Cardiac muscle cell (in vitro differentiated cells and primary cell): ENCODE data around the gene NDUFA8. TPM values are rescaled to one million over a fixed set of nuclear protein-coding genes. Genes with fewer than 3 reads are reported as not detected.

Source experiments
- DNase-seq, 2 donors: peaks; one replicate each; pipeline versions ENCODE4 v3.0.0 to v3.0.0-alpha.2; 2010 to 2017; ENCODE audit warnings: low read depth in 1 of 2, low spot score in 1 of 2
- H3K27ac ChIP-seq: fragments of 200-600 bp; sonication (generic); 2 replicates; pipeline ENCODE4 v1.5.1; 2016
- H3K27me3 ChIP-seq: fragments of 200-600 bp; sonication (generic); 2 replicates; pipeline ENCODE4 v1.6.0; 2016; ENCODE audit warnings: control low read depth
- H3K36me3 ChIP-seq: fragments of 200-600 bp; sonication (generic); 2 replicates; pipeline ENCODE4 v1.5.1; 2016; ENCODE audit warnings: control low read depth
- H3K4me1 ChIP-seq: fragments of 200-600 bp; sonication (generic); 2 replicates; pipeline ENCODE4 v1.8.1; 2017; ENCODE audit warnings: low read depth, mild to moderate bottlenecking, mixed run types
- H3K4me3 ChIP-seq: fragments of 200-600 bp; sonication (generic); 2 replicates; pipeline ENCODE4 v1.5.1; 2016; ENCODE audit warnings: mild to moderate bottlenecking
- H3K9me3 ChIP-seq: fragments of 200-600 bp; sonication (generic); 2 replicates; pipeline ENCODE4 v1.5.1; 2017; ENCODE audit warnings: low read depth, mild to moderate bottlenecking, control low read depth
- CTCF ChIP-seq: IDR thresholded peaks from 2 replicates; pipeline ENCODE4 v1.5.1; 2012; ENCODE audit warnings: low read depth, mild to moderate bottlenecking, low read length
- polyA plus RNA-seq: library from polyadenylated mRNA; unstranded; fragments of >200 nt; fragmentation: Nextera tagmentation; extraction: Ambion mirVana; gene quantifications from 2 replicates; pipeline ENCODE4 v1.2.1, GENCODE V29; 2016
- total RNA-seq: library from RNA; depleted of rRNA; stranded (reverse); fragments of >200 nt; gene quantifications from 2 replicates; pipeline ENCODE4 v1.2.3, GENCODE V29; 2016

NDUFA8 gene
- total and polyA plus RNA-seq, 2 experiments from 2014 or later: 86.9 to 336 TPM

- DNase-seq: no peak
- TF ChIP-seq CTCF: no peak
- Histone ChIP-seq H3K4me3 (no peak overlapping the region), H3K4me1 (no peaks in the 10 kb centered on the region), H3K36me3 (no peaks in the 10 kb centered on the region), H3K27ac (no peak overlapping the region), H3K27me3 (peaks cover 10% of the 10 kb centered on the region), H3K9me3 (no peaks in the 10 kb centered on the region)
Measured at GRCh38 chr9:122204055-122204454, 44.5 kb upstream of the NDUFA8 start.

- Histone ChIP-seq H3K36me3 (no peaks in the 10 kb centered on the region), H3K4me1 (no peaks in the 10 kb centered on the region), H3K9me3 (no peaks in the 10 kb centered on the region), H3K4me3 (no peak overlapping the region), H3K27me3 (peaks cover 5% of the 10 kb centered on the region), H3K27ac (no peak overlapping the region)
- no peak for DNase-seq
- TF ChIP-seq CTCF: no peak
Measured at GRCh38 chr9:122202111-122202510, 42.5 kb upstream of the NDUFA8 start.

- no peak for DNase-seq
- no peaks in the 10 kb centered on the region for H3K4me1 ChIP-seq
- no peak overlapping the region for H3K4me3 ChIP-seq
- H3K9me3 ChIP-seq: no peaks in the 10 kb centered on the region
- no peak overlapping the region for H3K27ac ChIP-seq
- H3K36me3 ChIP-seq: no peaks in the 10 kb centered on the region
- TF ChIP-seq CTCF: no peak
- peaks cover under 1% of the 10 kb centered on the region for H3K27me3 ChIP-seq
Measured at GRCh38 chr9:122201641-122202040, 42.1 kb upstream of the NDUFA8 start.

- H3K4me3 ChIP-seq: no peak overlapping the region
- H3K27ac ChIP-seq: no peak overlapping the region
- H3K27me3 ChIP-seq: no peaks in the 10 kb centered on the region
- no peaks in the 10 kb centered on the region for H3K4me1 ChIP-seq
- H3K36me3 ChIP-seq: no peaks in the 10 kb centered on the region
- peak in 1 of 2 donors; percentile 59 for DNase-seq
- TF ChIP-seq CTCF: no peak
- no peaks in the 10 kb centered on the region for H3K9me3 ChIP-seq
Measured at GRCh38 chr9:122200960-122201595, 41.5 kb upstream of the NDUFA8 start.

- Histone ChIP-seq H3K36me3 (no peaks in the 10 kb centered on the region), H3K27ac (no peak overlapping the region), H3K4me3 (no peak overlapping the region), H3K4me1 (no peaks in the 10 kb centered on the region), H3K9me3 (no peaks in the 10 kb centered on the region), H3K27me3 (peaks cover 5% of the 10 kb centered on the region)
- TF ChIP-seq CTCF: no peak
- no peak for DNase-seq
Measured at GRCh38 chr9:122197882-122198281, 38.3 kb upstream of the NDUFA8 start.
